Progenitor cell of endocrine pancreas (in vitro differentiated cells): Measurements from ENCODE around the gene RBM6. TPM values are rescaled to one million over a fixed set of nuclear protein-coding genes. Genes with fewer than 3 reads are reported as not detected.
A peak's percentile ranks its signal among the peaks of the same experiment; 100 is the strongest.
"Not testable (repeated sequence)": the region's sequence is repeated elsewhere in the genome, so short reads cannot be mapped to it uniquely, and the experiment has no call there.

ENCODE experiments used
- DNase-seq: peaks from one replicate; pipeline ENCODE4 v3.0.0; 2021; ENCODE audit warnings: low spot score; ENCODE audit not compliant: unreplicated experiment
- H3K27ac Mint-ChIP-seq: 2 replicates; pipeline ENCODE4 v1.8.0; 2021; ENCODE audit warnings: mild to moderate bottlenecking, moderate library complexity, mixed read lengths
- H3K27me3 Mint-ChIP-seq: 2 replicates; pipeline ENCODE4 v1.8.0; 2021; ENCODE audit warnings: mixed read lengths
- H3K36me3 Mint-ChIP-seq: 2 replicates; pipeline ENCODE4 v1.8.0; 2022; ENCODE audit warnings: mixed read lengths; ENCODE audit not compliant: insufficient read depth
- H3K4me1 Mint-ChIP-seq: 2 replicates; pipeline ENCODE4 v1.8.0; 2021; ENCODE audit warnings: low read depth, mixed read lengths
- H3K4me3 Mint-ChIP-seq: 2 replicates; pipeline ENCODE4 v1.8.0; 2021; ENCODE audit warnings: low read depth, mild to moderate bottlenecking, moderate library complexity, mixed read lengths
- H3K9me3 Mint-ChIP-seq: 2 replicates; pipeline ENCODE4 v1.8.0; 2021; ENCODE audit warnings: low read depth, mixed read lengths
- total RNA-seq: library from RNA; stranded (reverse); gene quantifications from 2 replicates; pipeline ENCODE4 v1.2.1, GENCODE V29; 2021
- TF ChIP-seq, protein P1 (sequence below): fragments of 200-600 bp; sonication (generic); IDR thresholded peaks from one replicate; pipeline ENCODE4 v1.5.0; 2021; ENCODE audit warnings: antibody characterized with exemption, mild to moderate bottlenecking; ENCODE audit not compliant: unreplicated experiment

RBM6 gene
- total RNA-seq, 1 donor from 2014 or later, result 144 TPM

- DNase-seq, result peak; percentile 66
- Mint-ChIP-seq H3K36me3 (no peaks in the 10 kb centered on the region), H3K9me3 (no peaks in the 10 kb centered on the region), H3K27ac (peak within 1 kb of the TSS; percentile 57), H3K4me1 (peaks cover 2% of the 10 kb centered on the region), H3K27me3 (peaks cover 4% of the 10 kb centered on the region), H3K4me3 (peak within 1 kb of the TSS; percentile 66)
- TF ChIP-seq, protein P1, sequence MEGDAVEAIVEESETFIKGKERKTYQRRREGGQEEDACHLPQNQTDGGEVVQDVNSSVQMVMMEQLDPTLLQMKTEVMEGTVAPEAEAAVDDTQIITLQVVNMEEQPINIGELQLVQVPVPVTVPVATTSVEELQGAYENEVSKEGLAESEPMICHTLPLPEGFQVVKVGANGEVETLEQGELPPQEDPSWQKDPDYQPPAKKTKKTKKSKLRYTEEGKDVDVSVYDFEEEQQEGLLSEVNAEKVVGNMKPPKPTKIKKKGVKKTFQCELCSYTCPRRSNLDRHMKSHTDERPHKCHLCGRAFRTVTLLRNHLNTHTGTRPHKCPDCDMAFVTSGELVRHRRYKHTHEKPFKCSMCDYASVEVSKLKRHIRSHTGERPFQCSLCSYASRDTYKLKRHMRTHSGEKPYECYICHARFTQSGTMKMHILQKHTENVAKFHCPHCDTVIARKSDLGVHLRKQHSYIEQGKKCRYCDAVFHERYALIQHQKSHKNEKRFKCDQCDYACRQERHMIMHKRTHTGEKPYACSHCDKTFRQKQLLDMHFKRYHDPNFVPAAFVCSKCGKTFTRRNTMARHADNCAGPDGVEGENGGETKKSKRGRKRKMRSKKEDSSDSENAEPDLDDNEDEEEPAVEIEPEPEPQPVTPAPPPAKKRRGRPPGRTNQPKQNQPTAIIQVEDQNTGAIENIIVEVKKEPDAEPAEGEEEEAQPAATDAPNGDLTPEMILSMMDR, result no peak
Observed at GRCh38 chr3:49903451-49904424, 36.2 kb upstream of the RBM6 start, which contains the start of gene MST1R. MST1R (minus strand) TSS chr3:49903873; CDS start chr3:49903609, 264 bp downstream.

GRCh38 chr3:49904448-49904847 is 35.5 kb upstream of the RBM6 start:
- H3K27ac Mint-ChIP-seq, H3K36me3 Mint-ChIP-seq, H3K4me1 Mint-ChIP-seq, H3K4me3 Mint-ChIP-seq, DNase-seq, H3K9me3 Mint-ChIP-seq, H3K27me3 Mint-ChIP-seq: not testable (repeated sequence)

- DNase-seq, result no peak
- TF ChIP-seq, protein P1, result peak; percentile 58
- no peaks in the 10 kb centered on the region for H3K9me3 Mint-ChIP-seq
- peaks cover 2% of the 10 kb centered on the region for H3K4me1 Mint-ChIP-seq
- H3K27me3 Mint-ChIP-seq, result peaks cover 22% of the 10 kb centered on the region
- H3K4me3 Mint-ChIP-seq, result no peak overlapping the region
- H3K36me3 Mint-ChIP-seq, result peaks cover 6% of the 10 kb centered on the region
- H3K27ac Mint-ChIP-seq, result no peak overlapping the region
Observed at GRCh38 chr3:49906073-49906743, 33.7 kb upstream of the RBM6 start.

DNA sequence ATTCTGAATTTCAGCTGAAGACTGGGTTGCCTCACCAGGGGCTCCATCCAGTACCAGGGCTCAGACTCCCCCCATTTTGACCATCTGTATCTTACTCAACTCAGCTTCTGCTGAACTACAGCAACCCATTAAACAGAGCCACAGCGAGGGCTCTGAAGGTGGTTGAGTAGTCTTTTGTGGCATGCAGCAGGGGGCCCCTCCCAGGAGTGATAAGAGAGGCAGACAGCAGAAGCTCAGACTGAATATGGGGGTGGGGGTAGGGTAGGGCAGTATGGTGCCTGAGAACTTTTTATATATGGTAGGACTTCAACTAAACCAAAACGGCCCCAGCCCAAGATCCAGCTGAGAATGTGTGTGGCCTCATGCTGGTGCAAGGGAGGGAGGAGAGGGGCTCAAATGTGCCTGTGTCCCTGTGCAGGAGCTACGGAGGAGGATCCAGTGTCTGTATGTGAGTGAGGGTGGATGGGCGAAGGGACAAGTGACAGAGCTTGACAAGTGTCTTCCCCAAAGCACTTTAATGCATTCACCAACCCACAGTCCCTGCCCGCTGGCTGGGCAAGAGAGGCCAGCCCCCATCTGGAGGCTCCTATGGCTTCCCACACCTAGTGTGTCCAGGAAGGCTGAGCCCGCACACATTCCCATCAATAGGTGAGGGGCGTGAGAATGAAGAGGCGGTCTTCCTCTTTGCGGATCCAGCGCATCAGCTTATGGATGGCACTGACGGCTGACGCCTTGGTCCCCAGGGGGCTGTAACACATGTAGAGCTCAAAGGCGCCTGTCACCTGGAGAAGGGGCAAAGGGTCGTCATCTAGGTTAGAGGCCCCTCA is 31.4 kb upstream of the RBM6 start:
- H3K9me3 Mint-ChIP-seq, result no peaks in the 10 kb centered on the region
- H3K27ac Mint-ChIP-seq, result no peak overlapping the region
- TF ChIP-seq, protein P1, result no peak
- H3K27me3 Mint-ChIP-seq, result peaks cover 30% of the 10 kb centered on the region
- peaks cover 8% of the 10 kb centered on the region for H3K36me3 Mint-ChIP-seq
- H3K4me3 Mint-ChIP-seq, result no peak overlapping the region
- DNase-seq, result no peak
- H3K4me1 Mint-ChIP-seq, result peaks cover 2% of the 10 kb centered on the region

- TF ChIP-seq, protein P1, result peak; percentile 32
- Mint-ChIP-seq H3K27me3 (peaks cover 30% of the 10 kb centered on the region), H3K36me3 (peaks cover 8% of the 10 kb centered on the region), H3K4me1 (no peaks in the 10 kb centered on the region), H3K9me3 (no peaks in the 10 kb centered on the region), H3K27ac (no peak overlapping the region), H3K4me3 (no peak overlapping the region)
- no peak for DNase-seq
Observed at GRCh38 chr3:49910409-49911123, 29.4 kb upstream of the RBM6 start.
